Head of caudate nucleus (tissue), 42 donors: ENCODE data around the gene TRIP4.
A peak's percentile ranks its signal among the peaks of the same experiment; 100 is the strongest.
"Not testable (repeated sequence)": the region's sequence is repeated elsewhere in the genome, so short reads cannot be mapped to it uniquely, and the experiment has no call there.

ENCODE experiments used
- DNase-seq, 42 donors: peaks; one replicate each; pipeline versions ENCODE4 v3.0.0 to v3.0.0-alpha.2; 2020 to 2021; ENCODE audit warnings: mixed read lengths in 7 of 42
- intact Hi-C: fragments of 100-400 bp; cut with DNase I; formaldehyde crosslinking; loops from one replicate; pipeline ENCODE4 v1.15.0; 2022

TRIP4 gene

DNA sequence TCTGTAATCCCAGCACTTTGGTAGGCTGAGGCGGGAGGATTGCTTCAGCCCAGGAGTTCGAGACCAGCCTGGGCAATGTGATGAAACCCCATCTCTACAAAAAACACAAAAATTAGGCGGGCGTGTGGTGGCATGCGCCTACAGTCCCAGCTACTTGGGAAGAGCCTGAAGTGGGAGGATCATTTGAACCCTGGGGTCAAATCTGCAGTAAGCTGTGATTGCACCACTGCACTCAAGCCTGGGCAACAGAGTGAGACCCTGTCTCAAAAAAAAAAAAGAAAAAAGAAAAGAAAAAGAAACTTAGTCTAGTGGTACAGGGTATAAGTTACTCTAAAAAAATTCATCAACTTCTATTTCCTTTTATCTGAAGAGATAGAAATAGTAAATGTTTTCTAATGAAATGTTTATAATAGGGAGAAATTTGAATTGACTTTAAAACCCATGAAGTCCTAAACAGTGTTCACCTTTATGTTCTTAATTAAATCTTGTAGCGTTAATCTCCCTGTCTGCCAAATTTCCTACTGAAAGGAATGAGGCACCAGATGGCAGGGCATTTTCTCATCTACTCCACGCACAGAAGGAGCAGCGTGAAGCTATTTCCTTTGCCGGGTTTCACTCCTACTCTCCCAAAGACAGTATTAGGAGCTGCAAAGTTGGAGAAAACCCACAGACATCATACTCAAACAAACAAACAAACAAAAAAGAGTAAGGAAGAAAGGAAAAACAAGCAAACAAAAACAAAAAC, 8.2 kb upstream of the TRIP4 start:
- intact Hi-C loops = no loop called here
- DNase-seq = peak in 1 of 42 donors; percentile 5

DNA sequence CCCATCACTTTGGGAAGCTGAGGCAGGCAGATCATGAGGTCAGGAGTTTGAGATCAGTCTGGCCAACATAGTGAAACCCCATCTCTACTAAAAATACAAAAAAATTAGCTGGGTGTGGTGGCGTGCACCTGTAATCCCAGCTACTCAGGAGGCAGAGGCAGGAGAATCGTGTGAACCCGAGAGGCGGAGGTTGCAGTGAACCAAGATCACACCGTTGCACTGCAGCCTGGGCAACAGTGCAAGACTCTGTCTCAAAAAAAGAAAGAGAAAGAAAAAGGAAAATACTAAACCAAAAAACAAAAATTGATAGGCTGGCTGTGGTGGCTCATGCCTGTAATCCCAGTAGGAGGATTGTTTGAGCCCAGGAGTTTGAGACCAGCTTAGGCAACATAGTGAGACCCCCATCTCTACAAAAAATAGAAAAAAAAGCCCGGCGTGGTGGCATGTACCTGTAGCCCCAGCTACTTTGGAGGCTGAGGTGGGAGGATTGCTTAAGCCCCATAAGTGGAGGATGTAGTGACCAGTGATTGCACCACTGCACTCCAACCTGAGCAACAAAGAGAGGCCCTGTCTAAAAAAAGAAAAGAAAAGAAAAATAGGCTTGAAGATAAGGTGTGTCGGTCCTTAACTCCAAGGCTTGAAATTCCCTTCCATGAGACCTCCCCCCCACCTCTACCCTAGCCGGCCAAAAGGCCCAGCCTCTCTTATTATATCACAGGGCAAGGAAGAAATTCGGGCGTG, 7.3 kb upstream of the TRIP4 start:
- peak in 1 of 42 donors; percentile 10 for DNase-seq
- intact Hi-C loops = loop anchor here (10.0 kb wide), 1 partner anchor 215 kb away; the partner anchor contains the start of gene PPIB

DNA sequence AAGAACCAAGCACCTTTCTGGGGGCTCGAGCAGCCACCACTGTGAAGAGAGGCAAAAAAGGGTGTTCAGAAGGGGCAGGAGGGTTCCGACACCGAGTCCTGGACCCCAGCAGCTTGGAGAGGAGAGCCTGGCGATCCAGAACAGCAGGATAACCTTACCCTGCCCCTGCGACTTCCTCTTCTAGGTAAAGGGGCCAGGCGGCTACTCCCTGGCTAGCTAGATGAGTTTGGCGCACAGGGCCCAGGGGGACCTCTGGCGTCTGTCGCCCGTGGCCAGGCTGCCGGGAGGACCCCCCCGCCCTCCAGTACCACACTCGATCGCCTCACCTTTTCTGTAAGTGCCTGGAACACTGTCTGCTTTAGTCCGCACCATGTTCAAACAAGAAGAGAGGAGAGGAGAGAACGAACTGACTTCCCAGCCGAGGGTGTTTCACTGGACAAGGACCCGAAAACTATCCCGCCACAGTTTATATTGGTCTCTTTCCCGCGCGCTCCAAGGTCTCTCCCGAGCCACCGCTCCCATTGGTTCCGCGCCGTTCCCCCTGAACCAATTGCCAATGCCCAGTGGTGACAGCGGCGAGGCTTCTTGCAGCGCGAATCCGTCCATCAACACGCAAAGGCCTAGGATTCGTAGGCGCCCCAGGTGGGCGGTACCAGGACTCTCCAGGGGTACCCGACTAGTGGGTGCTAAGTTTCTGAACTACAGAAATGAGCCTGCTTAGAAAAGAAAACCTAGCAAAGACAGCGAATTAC, 6.5 kb upstream of the TRIP4 start, which contains the start of gene PCLAF:
TSS of gene PCLAF (minus strand) at position 442 of the 752 bp plus-strand sequence. CDS start at position 372, 70 bp downstream.
- intact Hi-C loops = loop anchor here (10.0 kb wide), 1 partner anchor 216 kb away; the partner anchor contains the start of gene PPIB
- DNase-seq = peak; percentile 84 to 97 (median 94)

DNA sequence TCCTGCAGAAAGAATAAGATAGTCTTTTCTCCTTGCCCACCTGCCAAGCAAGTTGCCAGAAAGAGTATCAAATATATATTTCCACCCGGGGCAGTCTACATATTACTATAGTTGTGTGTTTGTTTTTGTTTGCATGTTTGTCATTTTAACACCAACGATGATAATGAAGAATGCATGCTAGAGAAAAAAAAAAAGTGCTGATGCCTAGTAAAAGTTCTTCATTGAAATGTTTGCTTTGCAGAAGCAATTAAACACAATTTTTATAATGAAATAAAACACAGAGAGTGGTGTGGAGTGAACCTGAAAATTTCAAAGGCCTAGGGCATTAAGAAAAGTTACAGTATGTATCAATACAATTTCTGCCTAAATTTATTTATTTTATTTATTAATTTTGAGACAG, 3.9 kb upstream of the TRIP4 start:
- DNase-seq = no peak
- intact Hi-C loops = loop anchor here (10.0 kb wide), 1 partner anchor 219 kb away; the partner anchor contains the start of gene PPIB

DNA sequence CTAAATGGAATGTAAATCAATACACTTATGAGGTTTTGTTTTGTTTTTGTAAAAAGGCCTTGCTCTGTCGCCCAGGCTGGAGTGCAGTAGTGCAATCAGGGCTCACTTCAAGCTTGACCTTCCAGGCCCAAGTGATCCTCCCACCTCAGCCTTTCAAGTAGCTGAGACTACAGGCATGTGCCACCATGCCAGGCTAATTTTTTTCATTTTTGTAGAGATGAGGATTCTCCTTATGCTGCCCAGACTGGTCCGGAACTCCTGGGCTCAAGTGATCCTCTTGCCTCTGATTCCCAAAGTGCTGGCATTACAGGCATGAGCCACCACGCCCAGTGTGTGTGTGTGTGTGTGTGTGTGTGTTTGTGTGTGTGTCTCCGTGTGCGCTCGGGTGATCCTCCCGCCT, 1.3 kb upstream of the TRIP4 start:
- intact Hi-C loops = loop anchor here (5.0 to 10.0 kb wide), 2 partner anchors 71 to 221 kb away; partner anchors contain the start of gene PPIB
- DNase-seq = peak in 1 of 42 donors; percentile 13

- intact Hi-C loops = loop anchor here (5.0 to 10.0 kb wide), 2 partner anchors 68 to 224 kb away; partner anchors contain the start of gene PPIB
- DNase-seq = no peak
These were observed 1.4 kb downstream of the TRIP4 start for GRCh38 chr15:64389036-64389435.

GRCh38 chr15:64392471-64392870, 4.8 kb downstream of the TRIP4 start:
- DNase-seq, intact Hi-C loops: not testable (repeated sequence)

DNA sequence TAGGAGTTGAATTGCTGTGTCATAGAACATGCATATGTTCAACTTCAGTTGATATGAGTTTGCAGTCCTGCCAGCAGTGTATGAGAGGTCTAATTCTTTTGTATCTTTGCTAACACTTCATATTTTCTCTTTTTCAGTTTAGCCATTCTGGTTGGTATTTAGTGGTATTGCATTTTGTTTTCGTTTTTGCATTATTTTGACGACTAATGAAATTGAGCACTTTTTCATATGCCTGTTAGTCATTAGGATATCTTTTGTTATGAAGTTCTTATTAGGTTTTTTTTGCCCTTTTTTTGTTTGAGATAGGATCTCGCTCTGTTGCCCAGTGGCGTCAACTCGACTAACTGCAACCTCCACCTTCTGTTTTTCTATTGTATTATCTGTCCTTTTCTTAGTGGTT, 9.2 kb downstream of the TRIP4 start:
- DNase-seq = no peak
- intact Hi-C loops = no loop called here

GRCh38 chr15:64398575-64398974, 10.9 kb downstream of the TRIP4 start:
- DNase-seq = no peak
- intact Hi-C loops = no loop called here

GRCh38 chr15:64400583-64400982, 12.9 kb downstream of the TRIP4 start:
- intact Hi-C loops = no loop called here
- no peak for DNase-seq

GRCh38 chr15:64412216-64412615, 24.6 kb downstream of the TRIP4 start:
- no peak for DNase-seq
- intact Hi-C loops = no loop called here

DNA sequence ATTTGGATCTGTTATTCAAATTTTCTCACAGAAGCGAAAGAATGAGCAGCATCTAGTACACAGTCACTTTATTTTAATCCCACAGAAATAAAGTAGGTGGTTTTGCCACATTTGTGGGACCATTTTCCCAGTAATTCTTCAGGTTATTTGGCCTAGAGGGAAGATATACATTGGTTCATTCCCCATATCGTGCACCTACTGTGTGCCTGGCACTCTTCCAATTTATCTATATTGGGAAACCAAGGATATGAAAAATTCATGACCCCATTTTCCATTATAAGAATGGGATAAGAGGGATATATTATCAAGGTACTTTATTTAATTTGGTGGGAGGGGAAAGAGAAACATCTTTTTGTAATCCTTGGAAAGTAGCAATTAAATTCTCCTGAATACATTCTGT, 35.1 kb downstream of the TRIP4 start:
- DNase-seq = no peak
- intact Hi-C loops = loop anchor here (10.0 kb wide), 2 partner anchors 232 to 262 kb away; no protein-coding TSS in a partner anchor

- no peak for DNase-seq
- intact Hi-C loops = loop anchor here (10.0 kb wide), 2 partner anchors 231 to 261 kb away; no protein-coding TSS in a partner anchor
These were observed 36.3 kb downstream of the TRIP4 start for GRCh38 chr15:64423970-64424369.

GRCh38 chr15:64425221-64425620, 37.6 kb downstream of the TRIP4 start:
- intact Hi-C loops = loop anchor here (10.0 kb wide), 2 partner anchors 230 to 260 kb away; no protein-coding TSS in a partner anchor
- no peak for DNase-seq

DNA sequence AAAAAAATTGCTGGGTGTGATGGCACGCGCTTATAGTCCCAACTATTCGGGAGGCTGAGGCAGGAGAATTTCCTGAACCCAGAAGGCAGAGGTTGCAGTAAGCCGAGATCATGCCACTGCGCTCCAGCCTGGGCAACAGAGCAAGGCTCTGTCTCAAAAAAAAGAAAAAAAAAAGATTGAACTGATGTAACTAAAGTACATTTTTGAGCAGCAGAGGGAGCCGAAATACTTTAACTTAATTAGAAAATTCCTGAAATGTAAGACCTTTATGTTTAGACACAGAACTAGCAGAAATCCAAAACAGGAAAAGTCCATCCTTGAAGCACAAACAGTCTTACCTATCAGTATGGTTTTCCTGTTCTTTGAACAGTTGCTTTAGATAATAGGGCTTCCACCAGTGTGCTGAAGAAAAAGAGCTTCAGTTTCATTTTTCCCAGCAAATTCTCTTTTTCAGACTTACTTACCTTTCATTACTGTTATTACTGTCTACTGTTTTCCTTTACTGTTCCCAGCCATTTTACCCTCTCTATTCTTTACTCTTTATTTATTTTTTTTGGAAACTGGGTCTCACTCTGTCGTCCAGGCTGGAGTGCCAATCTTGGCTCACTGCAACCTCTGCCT, 39.3 kb downstream of the TRIP4 start:
- intact Hi-C loops = loop anchor here (10.0 kb wide), 2 partner anchors 228 to 258 kb away; no protein-coding TSS in a partner anchor
- DNase-seq = peak in 3 of 42 donors; percentile 2 to 29 (median 5)

DNA sequence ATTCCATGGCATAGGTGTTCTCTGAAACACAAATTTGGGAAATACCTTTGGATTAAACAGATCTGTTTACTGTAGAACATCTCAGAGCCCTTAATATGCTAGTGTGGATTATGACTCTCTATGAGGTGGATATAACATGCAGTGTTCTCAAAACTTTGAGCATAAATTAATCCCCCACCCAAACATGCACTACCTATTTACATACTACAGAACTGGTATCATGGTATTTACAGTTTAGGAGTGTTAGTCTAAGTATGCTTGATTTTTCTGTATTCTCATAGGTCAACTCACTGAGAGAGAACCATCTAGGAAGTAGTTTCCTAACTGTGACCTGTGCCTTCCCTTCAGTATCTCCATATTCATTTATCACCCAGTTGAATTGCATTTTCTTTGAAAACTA, 41.8 kb downstream of the TRIP4 start:
- intact Hi-C loops = loop anchor here (10.0 kb wide), 2 partner anchors 225 to 255 kb away; no protein-coding TSS in a partner anchor

GRCh38 chr15:64430000-64430735, 42.5 kb downstream of the TRIP4 start:
- no peak for DNase-seq
- intact Hi-C loops = loop anchor here (10.0 kb wide), 2 partner anchors 225 to 255 kb away; no protein-coding TSS in a partner anchor

More for the DNA sequence above, 41.8 kb downstream of the TRIP4 start:
- no peak for DNase-seq

GRCh38 chr15:64437982-64438381, 50.3 kb downstream of the TRIP4 start:
- intact Hi-C loops = no loop called here
- DNase-seq = no peak
